Left lung (tissue), 10 donors: Measurements from ENCODE around the gene TMEM233. TPM values are rescaled to one million over a fixed set of nuclear protein-coding genes. Genes with fewer than 3 reads are reported as not detected.

Source experiments
- ATAC-seq: fragments of 200-7000 bp; cut with Tn5 transposase; one replicate; pipeline ENCODE4 v1.9.1; 2020; ENCODE audit warnings: moderate library complexity
- DNase-seq, 4 donors: peaks; one replicate each; pipeline ENCODE4 v3.0.0-alpha.2; 2013 to 2020
- H3K27ac ChIP-seq, 2 donors: fragments of 200-600 bp; sonication (generic) in 1 of 2; one replicate each; pipeline versions ENCODE4 v1.5.0 to v1.8.0; 2020 to 2021
- H3K27me3 ChIP-seq, 2 donors: fragments of 200-600 bp; sonication (generic) in 1 of 2; one replicate each; pipeline versions ENCODE4 v1.5.0 to v1.8.0; 2020 to 2021
- H3K36me3 ChIP-seq, 2 donors: fragments of 200-600 bp; sonication (generic) in 1 of 2; one replicate each; pipeline versions ENCODE4 v1.5.0 to v1.8.0; 2020 to 2021
- H3K4me1 ChIP-seq, 2 donors: fragments of 200-600 bp; one replicate each; pipeline ENCODE4 v1.8.0; 2021
- H3K4me3 ChIP-seq, 2 donors: fragments of 200-600 bp; sonication (generic) in 1 of 2; one replicate each; pipeline versions ENCODE4 v1.5.0 to v1.8.0; 2020 to 2021; ENCODE audit warnings: mild to moderate bottlenecking in 1 of 2
- H3K9me3 ChIP-seq, 2 donors: fragments of 200-600 bp; sonication (generic) in 1 of 2; one replicate each; pipeline versions ENCODE4 v1.5.0 to v1.8.0; 2020 to 2021
- intact Hi-C, 2 donors: fragments of 100-400 bp; cut with DNase I; formaldehyde crosslinking; loops; one replicate each; pipeline versions ENCODE4 v1.11.2 to v1.14.2; 2022
- polyA plus RNA-seq, 6 donors: library from polyadenylated mRNA; unstranded; fragments of 120-200 nt; gene quantifications; one replicate each; pipeline ENCODE4 v1.2.1, GENCODE V29; 2013; ENCODE audit not compliant: insufficient read length in 6 of 6
- total RNA-seq, 2 donors: library from RNA; stranded (reverse); fragmentation: NEBNext Ultra II Directional; extraction: Animal tissue kit (Norgen Biotek cat#: 25700); gene quantifications; one replicate each; pipeline ENCODE4 v1.2.1, GENCODE V29; 2021
- TF ChIP-seq, protein P1 (sequence below), 2 donors: fragments of 200-600 bp; sonication (generic) in 1 of 2; IDR thresholded peaks; one replicate each; pipeline versions ENCODE4 v1.5.0 to v1.8.0; 2021; ENCODE audit warnings: antibody characterized with exemption in 2 of 2
- donor health status: DM: no; HTN: yes; CAD: no.
- donor health status: DM: no; HTN: no; CAD: no.

The TMEM233 gene
- total and polyA plus RNA-seq, 8 donors = 0.79 to 2.7 (median 1.5) TPM

DNA sequence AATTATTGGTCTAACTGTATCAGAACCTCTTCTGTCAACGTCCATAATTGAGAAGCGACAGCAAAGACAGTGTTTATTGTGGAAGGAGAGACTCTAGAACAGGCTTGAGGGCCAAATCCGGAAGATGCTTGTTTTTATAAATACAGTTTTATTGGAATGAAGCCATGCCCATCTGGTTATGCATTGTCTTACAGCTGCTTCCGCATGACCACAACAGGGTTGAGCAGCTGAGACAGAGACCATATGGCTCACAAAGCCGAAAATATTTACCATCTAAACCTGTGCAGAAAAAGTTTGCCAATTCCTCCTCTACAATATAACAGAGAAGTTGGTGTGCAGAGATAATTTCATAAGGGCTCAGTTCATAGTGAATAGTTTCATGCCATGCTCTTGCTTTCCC lies 98.8 kb downstream of the TMEM233 start:
- TF ChIP-seq, protein P1, sequence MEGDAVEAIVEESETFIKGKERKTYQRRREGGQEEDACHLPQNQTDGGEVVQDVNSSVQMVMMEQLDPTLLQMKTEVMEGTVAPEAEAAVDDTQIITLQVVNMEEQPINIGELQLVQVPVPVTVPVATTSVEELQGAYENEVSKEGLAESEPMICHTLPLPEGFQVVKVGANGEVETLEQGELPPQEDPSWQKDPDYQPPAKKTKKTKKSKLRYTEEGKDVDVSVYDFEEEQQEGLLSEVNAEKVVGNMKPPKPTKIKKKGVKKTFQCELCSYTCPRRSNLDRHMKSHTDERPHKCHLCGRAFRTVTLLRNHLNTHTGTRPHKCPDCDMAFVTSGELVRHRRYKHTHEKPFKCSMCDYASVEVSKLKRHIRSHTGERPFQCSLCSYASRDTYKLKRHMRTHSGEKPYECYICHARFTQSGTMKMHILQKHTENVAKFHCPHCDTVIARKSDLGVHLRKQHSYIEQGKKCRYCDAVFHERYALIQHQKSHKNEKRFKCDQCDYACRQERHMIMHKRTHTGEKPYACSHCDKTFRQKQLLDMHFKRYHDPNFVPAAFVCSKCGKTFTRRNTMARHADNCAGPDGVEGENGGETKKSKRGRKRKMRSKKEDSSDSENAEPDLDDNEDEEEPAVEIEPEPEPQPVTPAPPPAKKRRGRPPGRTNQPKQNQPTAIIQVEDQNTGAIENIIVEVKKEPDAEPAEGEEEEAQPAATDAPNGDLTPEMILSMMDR (IDR thresholded peaks at IDR 0.05) = no peak
- no peak for DNase-seq
- ATAC-seq = no peak
- H3K4me1 ChIP-seq = peaks cover 10 to 14% of the 10 kb centered on the region in 2 donors
- peaks cover 0 to 16% of the 10 kb centered on the region in 2 donors for H3K36me3 ChIP-seq
- no peaks in the 10 kb centered on the region for H3K9me3 ChIP-seq
- H3K27me3 ChIP-seq = no peaks in the 10 kb centered on the region
- intact Hi-C loops = no loop called here
- H3K4me3 ChIP-seq = no peak overlapping the region
- peak overlapping the region; percentile 28 to 51 for H3K27ac ChIP-seq

Other genes with a start within 250 kb of the TMEM233 start
- 10 to 100 TPM; 31.8 to 53.3 TPM for gene PRKAB1, start 74.4 kb downstream of the TMEM233 start, total RNA-seq
- 10 to 100 TPM; 73.2 to 88.3 (median 81.9) TPM for gene PRKAB1, start 74.4 kb downstream of the TMEM233 start, polyA plus RNA-seq